Activated CD4-positive, alpha-beta T cell treated with anti-CD3 and anti-CD28 coated beads for 1 hour (primary cell): ENCODE data around the gene ERCC6L2.

ENCODE experiments used
- DNase-seq: peaks from one replicate; pipeline ENCODE4 v3.0.0-alpha.2; 2020

Gene ERCC6L2, protein sequence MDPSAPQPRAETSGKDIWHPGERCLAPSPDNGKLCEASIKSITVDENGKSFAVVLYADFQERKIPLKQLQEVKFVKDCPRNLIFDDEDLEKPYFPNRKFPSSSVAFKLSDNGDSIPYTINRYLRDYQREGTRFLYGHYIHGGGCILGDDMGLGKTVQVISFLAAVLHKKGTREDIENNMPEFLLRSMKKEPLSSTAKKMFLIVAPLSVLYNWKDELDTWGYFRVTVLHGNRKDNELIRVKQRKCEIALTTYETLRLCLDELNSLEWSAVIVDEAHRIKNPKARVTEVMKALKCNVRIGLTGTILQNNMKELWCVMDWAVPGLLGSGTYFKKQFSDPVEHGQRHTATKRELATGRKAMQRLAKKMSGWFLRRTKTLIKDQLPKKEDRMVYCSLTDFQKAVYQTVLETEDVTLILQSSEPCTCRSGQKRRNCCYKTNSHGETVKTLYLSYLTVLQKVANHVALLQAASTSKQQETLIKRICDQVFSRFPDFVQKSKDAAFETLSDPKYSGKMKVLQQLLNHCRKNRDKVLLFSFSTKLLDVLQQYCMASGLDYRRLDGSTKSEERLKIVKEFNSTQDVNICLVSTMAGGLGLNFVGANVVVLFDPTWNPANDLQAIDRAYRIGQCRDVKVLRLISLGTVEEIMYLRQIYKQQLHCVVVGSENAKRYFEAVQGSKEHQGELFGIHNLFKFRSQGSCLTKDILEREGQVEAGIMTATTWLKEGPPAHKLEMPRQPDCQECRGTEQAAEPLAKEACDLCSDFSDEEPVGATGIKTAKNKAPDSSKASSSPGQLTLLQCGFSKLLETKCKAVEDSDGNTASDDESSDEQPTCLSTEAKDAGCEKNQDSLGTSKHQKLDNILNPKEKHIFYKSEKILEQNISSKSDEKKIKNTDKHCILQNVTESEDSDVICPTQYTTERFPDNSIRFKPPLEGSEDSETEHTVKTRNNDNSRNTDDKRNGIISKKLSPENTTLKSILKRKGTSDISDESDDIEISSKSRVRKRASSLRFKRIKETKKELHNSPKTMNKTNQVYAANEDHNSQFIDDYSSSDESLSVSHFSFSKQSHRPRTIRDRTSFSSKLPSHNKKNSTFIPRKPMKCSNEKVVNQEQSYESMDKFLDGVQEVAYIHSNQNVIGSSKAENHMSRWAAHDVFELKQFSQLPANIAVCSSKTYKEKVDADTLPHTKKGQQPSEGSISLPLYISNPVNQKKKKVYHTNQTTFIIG (N-terminal part only)

GRCh38 chr9:95875305-95876137 is at the start of gene ERCC6L2:
ERCC6L2 (plus strand) TSS chr9:95875691; CDS start chr9:95876039, 348 bp downstream.
- DNase-seq, result peak; percentile 84

DNA sequence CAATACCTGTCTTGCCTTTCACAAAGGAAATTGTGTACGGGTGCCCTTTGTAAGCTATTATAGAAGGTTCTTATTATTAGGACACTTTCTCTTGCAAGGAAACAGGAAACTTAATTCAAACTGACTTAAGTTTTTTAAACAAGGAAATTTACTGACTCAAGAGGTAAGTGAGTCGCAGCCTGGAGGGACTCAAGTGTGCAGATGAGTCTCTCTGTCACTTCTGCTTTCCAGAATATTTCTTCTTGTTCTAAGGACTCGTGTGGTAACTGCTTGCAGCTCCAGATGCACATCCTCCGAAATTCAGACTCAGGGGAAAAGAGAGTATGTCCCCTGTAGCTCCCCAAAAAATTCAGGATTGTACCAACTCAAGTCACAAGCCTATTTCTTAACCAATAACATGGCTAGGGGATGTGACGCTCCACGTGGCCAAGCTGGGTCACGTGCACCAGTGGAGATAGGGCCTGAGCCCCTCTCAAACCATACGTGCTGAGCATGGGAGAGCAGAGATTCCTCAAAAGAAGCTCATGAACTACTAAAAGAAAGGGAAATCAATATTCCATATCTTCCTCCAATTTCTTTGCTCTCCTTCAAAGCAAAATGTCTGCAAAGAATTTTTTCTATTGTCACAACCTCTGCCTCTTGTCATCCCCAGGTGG is 49.2 kb upstream of the ERCC6L2 start:
- DNase-seq, result no peak

DNA sequence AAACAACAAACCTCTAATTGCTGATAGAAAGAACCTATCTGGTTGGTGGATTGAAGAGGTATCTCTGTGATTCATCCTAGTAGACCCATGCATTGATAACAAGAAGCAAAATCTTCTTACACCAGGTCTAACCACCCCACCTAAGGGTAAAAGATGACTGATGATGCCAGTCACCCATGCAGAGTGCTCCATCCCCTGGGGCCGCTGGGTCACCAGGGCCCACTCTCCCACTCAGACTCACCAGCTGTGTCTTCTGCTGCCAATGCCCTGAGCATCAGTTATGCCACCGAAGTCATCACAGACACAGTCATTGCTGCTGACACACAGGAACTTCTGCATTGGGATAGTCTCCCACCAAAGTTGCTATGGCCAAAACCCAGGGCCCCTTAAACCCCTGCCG is 44.7 kb upstream of the ERCC6L2 start:
- no peak for DNase-seq

GRCh38 chr9:95831810-95832209 is 43.7 kb upstream of the ERCC6L2 start:
- no peak for DNase-seq

- no peak for DNase-seq
Observed at GRCh38 chr9:95833546-95834178, 41.8 kb upstream of the ERCC6L2 start.

GRCh38 chr9:95834281-95834907 is 41.1 kb upstream of the ERCC6L2 start:
- no peak for DNase-seq

- no peak for DNase-seq
Observed at GRCh38 chr9:95835393-95835792, 40.1 kb upstream of the ERCC6L2 start.

- DNase-seq, result no peak
Observed at GRCh38 chr9:95836072-95836471, 39.4 kb upstream of the ERCC6L2 start.

- no peak for DNase-seq
Observed at GRCh38 chr9:95839012-95839411, 36.5 kb upstream of the ERCC6L2 start.

DNA sequence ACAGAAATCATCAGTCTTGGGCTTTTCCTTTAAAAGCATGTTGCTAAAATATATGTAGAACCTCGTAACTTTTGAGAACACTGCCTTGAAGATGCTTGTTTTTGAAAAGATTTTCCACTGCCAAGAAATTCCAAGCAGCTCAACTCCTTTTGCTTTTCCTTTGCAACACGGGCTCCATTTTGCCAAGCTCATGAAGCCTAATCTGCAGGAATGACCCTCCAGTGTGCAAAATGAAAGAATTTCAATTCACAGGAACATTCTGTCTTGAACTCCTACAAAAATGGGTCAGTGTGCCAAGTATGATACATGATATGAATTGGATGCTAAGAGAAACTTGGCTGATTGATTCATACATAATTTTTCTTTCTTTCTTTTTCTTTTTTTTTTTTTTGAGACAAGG is 35.4 kb upstream of the ERCC6L2 start:
- no peak for DNase-seq

GRCh38 chr9:95841377-95841776 is 34.1 kb upstream of the ERCC6L2 start:
- no peak for DNase-seq

DNA sequence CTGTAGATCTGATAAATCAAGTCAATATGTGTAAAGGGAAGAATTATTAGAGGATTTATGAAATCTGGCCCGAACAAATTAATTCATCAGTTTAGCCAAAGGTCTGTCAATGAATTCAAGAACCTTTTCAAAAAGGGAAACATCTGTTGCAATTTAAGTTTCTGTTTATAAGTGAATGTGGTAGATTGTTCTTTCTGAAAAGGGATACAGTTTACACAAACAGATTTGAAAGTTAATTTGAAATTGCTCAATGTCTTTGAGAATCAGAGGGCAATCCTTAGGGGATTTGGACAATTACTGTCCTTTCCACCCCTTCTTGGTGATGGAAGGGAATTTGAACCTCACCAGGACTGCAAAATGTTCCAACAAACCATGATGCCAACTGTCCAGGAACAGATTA is 29.7 kb upstream of the ERCC6L2 start:
- no peak for DNase-seq

DNA sequence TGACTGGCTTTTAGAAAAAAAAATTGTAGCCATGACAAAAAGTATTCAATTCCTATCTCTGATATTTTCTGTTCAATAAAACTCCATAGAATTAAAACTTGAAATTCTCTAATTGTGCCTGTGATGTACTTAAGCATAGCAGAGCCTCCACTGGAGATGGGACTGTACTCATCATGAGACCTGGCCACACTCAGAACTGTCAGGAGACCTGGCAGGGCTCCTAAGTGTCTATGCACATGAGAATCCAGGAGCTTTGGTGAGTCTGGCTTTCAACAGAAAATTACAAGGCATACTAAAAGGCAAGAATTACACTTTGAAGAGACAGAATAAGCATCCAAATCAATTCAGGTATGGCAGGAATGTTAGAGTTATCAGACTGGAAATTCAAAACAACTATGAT is 26.7 kb upstream of the ERCC6L2 start:
- DNase-seq, result no peak

DNA sequence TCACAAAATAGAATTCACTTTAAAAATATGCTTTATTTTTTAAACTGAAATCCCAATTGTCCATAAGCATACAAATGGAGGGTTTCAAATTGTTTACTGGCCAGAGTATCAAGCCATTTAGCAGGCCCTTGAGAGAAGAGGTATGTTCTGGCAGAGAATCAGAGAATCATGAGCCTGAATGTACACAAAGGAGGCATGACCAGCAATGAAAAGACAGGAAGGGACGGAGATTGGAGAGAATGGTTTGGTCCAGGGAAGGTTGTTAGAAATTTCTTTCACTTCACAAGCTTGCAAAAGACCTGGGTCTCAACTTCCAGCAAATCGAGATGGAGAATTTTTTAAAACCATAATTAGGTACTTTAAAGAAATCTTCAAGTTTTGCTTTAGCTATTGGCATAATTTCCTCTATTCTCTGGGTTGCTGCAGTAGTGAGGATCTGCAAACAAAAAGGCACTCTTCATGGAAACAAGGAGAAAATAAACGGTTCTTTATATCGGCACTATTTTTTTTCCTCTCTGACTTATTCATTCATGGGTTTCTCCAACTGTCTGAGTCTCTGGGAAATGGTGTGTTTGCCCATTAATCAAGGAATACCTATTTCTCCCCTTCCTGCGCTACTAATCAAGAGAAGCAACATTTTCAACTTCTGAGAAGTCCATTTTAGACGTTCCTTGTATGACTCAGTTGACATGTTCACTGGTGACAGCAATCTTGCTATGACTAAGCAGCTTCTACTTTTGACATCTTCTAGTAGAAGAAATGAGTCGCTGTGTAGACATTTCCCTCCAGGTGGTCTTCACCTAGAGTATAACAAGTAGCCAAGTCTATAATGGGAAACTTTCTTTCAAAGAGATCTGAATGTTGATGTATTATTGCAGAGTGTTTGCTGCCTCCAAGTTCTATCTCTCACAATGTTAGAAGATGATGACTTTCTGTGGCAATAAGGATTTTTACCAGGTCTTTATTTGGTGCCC is 23.1 kb upstream of the ERCC6L2 start:
- DNase-seq, result no peak

GRCh38 chr9:95854386-95855020 is 21.0 kb upstream of the ERCC6L2 start:
- no peak for DNase-seq

DNA sequence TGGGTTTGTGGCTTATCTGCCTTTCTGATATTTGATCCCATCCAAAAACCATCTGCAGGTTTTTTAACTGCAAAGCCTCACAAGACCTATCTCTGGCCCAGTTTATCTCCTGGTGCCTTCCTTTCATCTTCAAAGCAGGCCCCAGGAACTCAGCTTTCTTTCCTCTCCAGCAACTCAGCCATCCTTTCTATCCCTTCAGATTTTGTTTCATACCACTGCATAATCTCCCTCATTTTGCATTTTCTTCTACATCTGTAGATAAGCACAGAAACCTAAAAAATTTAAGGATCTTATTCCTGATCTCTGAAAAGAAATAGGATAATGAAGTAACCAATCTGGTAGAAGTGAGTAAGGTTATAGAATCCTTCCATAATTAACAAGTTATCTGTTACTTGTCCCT is 19.5 kb upstream of the ERCC6L2 start:
- no peak for DNase-seq

DNA sequence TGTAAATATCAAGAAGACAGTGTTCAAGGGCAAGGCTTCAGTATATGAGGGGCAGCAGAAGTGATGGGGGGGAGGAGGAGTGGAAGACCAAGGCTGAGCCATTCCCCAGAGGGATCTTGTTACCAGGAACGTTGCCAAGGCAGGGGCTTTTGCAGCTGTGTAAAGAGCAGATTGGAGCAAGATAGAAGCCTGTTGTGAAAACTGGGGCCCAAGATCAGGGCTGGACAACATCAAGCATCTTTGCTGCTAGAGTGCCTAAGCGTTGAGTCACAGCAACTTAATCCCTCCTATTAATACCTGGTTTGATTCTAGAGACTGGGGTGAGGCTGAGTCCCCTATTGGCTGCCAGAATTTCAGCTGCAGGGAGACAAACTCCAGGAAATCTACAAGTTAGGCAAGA is 18.4 kb upstream of the ERCC6L2 start:
- DNase-seq, result no peak

GRCh38 chr9:95857896-95858295 is 17.6 kb upstream of the ERCC6L2 start:
- no peak for DNase-seq

DNA sequence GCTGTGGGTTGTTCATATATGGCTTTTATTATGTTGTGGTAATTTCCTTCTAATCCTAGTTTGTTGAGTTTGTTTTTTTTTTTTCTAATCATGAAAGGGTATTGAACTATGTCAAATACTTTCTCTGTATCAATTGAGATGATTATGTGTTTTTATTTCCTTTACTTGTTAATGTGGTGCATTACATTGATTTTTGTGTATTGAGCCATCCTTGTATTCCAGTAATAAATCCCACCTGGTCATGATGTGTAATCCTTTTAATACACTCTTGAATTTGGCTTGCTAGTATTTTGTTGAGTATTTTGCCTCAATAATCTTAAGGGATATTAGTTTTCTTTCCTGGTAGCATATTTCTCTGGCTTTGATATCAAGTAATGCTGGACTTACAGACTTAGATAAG is 13.1 kb upstream of the ERCC6L2 start:
- no peak for DNase-seq
